Mesendoderm (in vitro differentiated cells): ENCODE results near the gene REEP2. TPM values are rescaled to one million over a fixed set of nuclear protein-coding genes. Genes with fewer than 3 reads are reported as not detected.
"Not testable (repeated sequence)": the region's sequence is repeated elsewhere in the genome, so short reads cannot be mapped to it uniquely, and the experiment has no call there.

Experiments
- DNase-seq: peaks from one replicate; pipeline ENCODE4 v3.0.0; 2013
- H2AK5ac ChIP-seq: 2 replicates; pipeline ENCODE4 v1.6.1; 2013; ENCODE audit warnings: low read length, inconsistent platforms
- H2BK120ac ChIP-seq: 2 replicates; pipeline ENCODE4 v1.6.1; 2013; ENCODE audit warnings: low read depth, mild to moderate bottlenecking, low read length, moderate library complexity, mixed read lengths
- H2BK15ac ChIP-seq: replicated peaks from 2 replicates; pipeline ENCODE4 v1.6.1; 2013; ENCODE audit warnings: low read depth, mild to moderate bottlenecking, moderate library complexity
- H2BK5ac ChIP-seq: 2 replicates; pipeline ENCODE4 v1.6.1; 2013; ENCODE audit warnings: low read length, inconsistent platforms
- H3K18ac ChIP-seq: 2 replicates; pipeline ENCODE4 v1.6.1; 2013; ENCODE audit warnings: mild to moderate bottlenecking, low read length, mixed read lengths
- H3K23ac ChIP-seq: one replicate; pipeline ENCODE4 v1.6.1; 2013; ENCODE audit warnings: low read length
- H3K27ac ChIP-seq: 2 replicates; pipeline ENCODE4 v1.5.1; 2013; ENCODE audit warnings: low read depth, mild to moderate bottlenecking, inconsistent platforms, low read length, moderate library complexity
- H3K27me3 ChIP-seq: 2 replicates; pipeline ENCODE4 v1.6.1; 2013; ENCODE audit warnings: low read length, control low read depth, mild to moderate bottlenecking, inconsistent platforms; ENCODE audit not compliant: insufficient read depth, poor library complexity
- H3K36me3 ChIP-seq: 2 replicates; pipeline ENCODE4 v1.6.1; 2013; ENCODE audit warnings: low read length, inconsistent platforms; ENCODE audit not compliant: control insufficient read depth, insufficient read depth
- H3K4ac ChIP-seq: one replicate; pipeline ENCODE4 v1.6.1; 2013; ENCODE audit warnings: low read depth, mild to moderate bottlenecking, low read length, moderate library complexity
- H3K4me1 ChIP-seq: 2 replicates; pipeline ENCODE4 v1.6.1; 2013; ENCODE audit warnings: low read depth, low read length, inconsistent platforms; ENCODE audit not compliant: control insufficient read depth
- H3K4me2 ChIP-seq: 2 replicates; pipeline ENCODE4 v1.6.1; 2013; ENCODE audit warnings: low read length
- H3K4me3 ChIP-seq: 2 replicates; pipeline ENCODE4 v1.5.1; 2013; ENCODE audit warnings: mild to moderate bottlenecking, low read length
- H3K56ac ChIP-seq: one replicate; pipeline ENCODE4 v1.6.1; 2013; ENCODE audit warnings: low read length
- H3K79me1 ChIP-seq: 2 replicates; pipeline ENCODE4 v1.6.1; 2013; ENCODE audit warnings: low read length, inconsistent platforms
- H3K79me2 ChIP-seq: 2 replicates; pipeline ENCODE4 v1.6.1; 2013; ENCODE audit warnings: mild to moderate bottlenecking, low read length; ENCODE audit not compliant: control insufficient read depth, insufficient read depth
- H3K9ac ChIP-seq: 2 replicates; pipeline ENCODE4 v1.6.1; 2013; ENCODE audit warnings: low read length, inconsistent platforms
- H4K5ac ChIP-seq: one replicate; pipeline ENCODE4 v1.6.1; 2013; ENCODE audit warnings: low read length
- H4K8ac ChIP-seq: one replicate; pipeline ENCODE4 v1.6.1; 2013; ENCODE audit warnings: low read depth, mild to moderate bottlenecking, control low read depth, low read length, moderate library complexity
- WGBS: extraction: QIAGEN DNeasy Blood & Tissue Kit; methylation state at CpG from one replicate; pipeline ENCODE4 v1.1.7; 2013; ENCODE audit warnings: low lambda C conversion rate, missing lambda C conversion rate; ENCODE audit not compliant: insufficient coverage; ENCODE audit errors: extremely low coverage; 5-methylcytosine and 5-hydroxymethylcytosine counted together
- polyA plus RNA-seq, 2 experiments: library from polyadenylated mRNA; stranded (reverse); fragments of 200-250 nt; gene quantifications; one replicate each; pipeline ENCODE4 v1.2.3, GENCODE V29; 2013

The REEP2 gene, protein sequence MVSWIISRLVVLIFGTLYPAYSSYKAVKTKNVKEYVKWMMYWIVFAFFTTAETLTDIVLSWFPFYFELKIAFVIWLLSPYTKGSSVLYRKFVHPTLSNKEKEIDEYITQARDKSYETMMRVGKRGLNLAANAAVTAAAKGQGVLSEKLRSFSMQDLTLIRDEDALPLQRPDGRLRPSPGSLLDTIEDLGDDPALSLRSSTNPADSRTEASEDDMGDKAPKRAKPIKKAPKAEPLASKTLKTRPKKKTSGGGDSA
- 8.2 TPM for polyA plus RNA-seq (2013, experiment 1 of 2)
- polyA plus RNA-seq (2013, experiment 2 of 2) = 8.7 TPM

DNA sequence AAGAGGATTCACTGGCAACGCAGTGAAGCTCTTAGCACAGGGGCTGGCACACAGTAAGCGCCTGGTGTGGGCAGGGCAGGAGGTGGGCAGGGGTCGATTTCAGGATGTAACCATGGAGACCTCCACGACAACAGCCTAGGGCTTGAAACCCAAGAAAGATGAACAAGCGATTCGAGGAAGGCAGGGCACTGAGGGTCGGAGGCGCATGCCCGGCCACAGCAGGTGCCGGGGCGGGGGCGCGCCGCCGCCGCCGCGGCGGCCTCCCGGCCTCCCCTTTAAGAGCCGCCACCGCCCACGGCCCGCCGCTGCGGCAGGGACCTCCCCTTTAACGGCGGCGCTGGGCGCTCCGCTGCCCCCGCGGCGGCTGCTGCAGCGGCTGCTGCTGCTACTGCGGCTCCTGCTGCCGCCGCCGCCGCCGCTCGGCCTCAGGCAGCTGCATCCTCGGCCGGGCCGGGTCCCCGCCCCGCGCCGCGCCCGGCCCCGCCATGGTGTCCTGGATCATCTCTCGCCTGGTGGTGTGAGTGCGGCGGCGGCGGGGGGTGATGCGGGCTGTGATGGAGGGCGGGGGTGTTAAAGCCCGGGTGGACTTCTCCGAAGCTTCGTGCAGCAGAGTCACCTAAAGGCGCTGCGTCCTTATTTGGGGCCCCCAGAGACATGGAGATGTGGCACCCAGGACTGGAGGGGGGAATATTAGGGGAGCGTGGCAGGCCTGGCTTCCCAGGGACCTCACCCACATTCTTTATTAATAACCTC is at the start of gene REEP2:
TSS of gene REEP2 (plus strand) at position 334 of the 753 bp plus-strand sequence. CDS start at position 486, 152 bp downstream.
- H3K4me2 ChIP-seq = peak within 1 kb of the TSS; percentile 65
- peak within 1 kb of the TSS; percentile 65 for H3K9ac ChIP-seq
- no peak within 1 kb of the TSS for H3K23ac ChIP-seq
- no peak within 1 kb of the TSS for H3K4ac ChIP-seq
- H3K4me3 ChIP-seq = peak within 1 kb of the TSS; percentile 15
- peak within 1 kb of the TSS; percentile 68 for H3K56ac ChIP-seq
- H3K27ac ChIP-seq = no peak within 1 kb of the TSS
- H3K79me2 ChIP-seq = no peaks in the 10 kb centered on the region
- H2AK5ac ChIP-seq = no peak within 1 kb of the TSS
- WGBS = no CpG with 5 or more reads among the region's 65 CpGs
- H4K8ac ChIP-seq = no peak within 1 kb of the TSS
- DNase-seq = peak; percentile 79
- no peaks in the 10 kb centered on the region for H3K27me3 ChIP-seq
- H3K79me1 ChIP-seq = no peaks in the 10 kb centered on the region
- no peak within 1 kb of the TSS for H2BK15ac ChIP-seq
- no peak within 1 kb of the TSS for H4K5ac ChIP-seq
- H2BK120ac ChIP-seq = no peak within 1 kb of the TSS
- H2BK5ac ChIP-seq = no peak within 1 kb of the TSS
- no peaks in the 10 kb centered on the region for H3K4me1 ChIP-seq
- H3K36me3 ChIP-seq = peaks cover 10% of the 10 kb centered on the region
- H3K18ac ChIP-seq = peak within 1 kb of the TSS; percentile 34

DNA sequence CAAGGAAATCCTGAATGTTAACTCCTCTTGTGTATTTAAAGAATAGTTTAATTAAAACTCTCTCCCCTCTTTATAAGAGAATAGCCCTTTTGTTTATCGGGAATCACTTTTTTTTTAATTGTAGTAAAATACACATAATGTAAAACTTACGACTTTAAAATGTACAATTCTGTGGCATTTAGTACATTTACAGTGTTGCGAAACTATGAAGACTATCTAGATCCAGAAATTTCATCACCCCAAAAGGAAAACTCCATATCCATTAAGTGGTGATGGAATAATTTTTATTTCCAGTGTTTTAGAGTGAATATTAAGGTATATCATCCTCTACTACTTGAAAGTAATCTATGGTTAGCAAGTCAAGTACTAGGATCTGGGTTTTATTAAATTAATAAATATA is 49.5 kb upstream of the REEP2 start:
- Histone ChIP-seq H4K5ac (no peak overlapping the region), H2AK5ac (no peak overlapping the region), H3K4ac (no peak overlapping the region), H3K27me3 (no peaks in the 10 kb centered on the region), H2BK120ac (no peak overlapping the region), H2BK15ac (no peak overlapping the region), H3K9ac (no peak overlapping the region), H3K79me1 (no peaks in the 10 kb centered on the region), H3K18ac (no peak overlapping the region), H3K4me1 (no peaks in the 10 kb centered on the region), H3K4me2 (no peak overlapping the region), H3K4me3 (no peak overlapping the region), H2BK5ac (no peak overlapping the region), H3K79me2 (no peaks in the 10 kb centered on the region), H4K8ac (no peak overlapping the region), H3K23ac (no peak overlapping the region), H3K36me3 (peaks cover 8% of the 10 kb centered on the region), H3K56ac (no peak overlapping the region), H3K27ac (no peak overlapping the region)
- no peak for DNase-seq
- WGBS = no CpG with 5 or more reads among the region's 3 CpGs

DNA sequence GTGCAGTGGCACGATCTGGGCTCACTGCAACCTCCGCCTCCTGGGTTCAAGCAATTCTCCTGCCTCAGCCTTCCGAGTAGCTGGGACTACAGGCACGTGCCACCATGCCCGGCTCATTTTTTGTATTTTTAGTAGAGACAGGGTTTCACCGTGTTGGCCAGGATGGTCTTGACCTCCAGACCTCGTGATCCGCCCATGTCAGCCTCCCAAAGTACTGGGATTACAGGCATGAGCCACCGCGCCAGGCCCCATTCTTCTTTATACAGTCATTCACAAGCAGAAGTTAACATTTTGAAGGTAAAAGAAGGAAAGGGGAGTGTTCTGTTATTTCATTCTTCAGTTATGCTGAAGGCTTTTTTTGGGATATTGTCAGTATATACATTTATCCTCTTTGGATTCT is 48.9 kb upstream of the REEP2 start:
- H3K36me3 ChIP-seq, H3K4me1 ChIP-seq, H3K9ac ChIP-seq, H2BK5ac ChIP-seq, H3K27ac ChIP-seq, H3K56ac ChIP-seq, H3K79me1 ChIP-seq, H3K27me3 ChIP-seq, H3K4ac ChIP-seq, H3K4me2 ChIP-seq, H4K8ac ChIP-seq, DNase-seq, H3K4me3 ChIP-seq, H2AK5ac ChIP-seq, H4K5ac ChIP-seq, H3K23ac ChIP-seq, H2BK120ac ChIP-seq, H2BK15ac ChIP-seq, H3K18ac ChIP-seq, H3K79me2 ChIP-seq: not testable (repeated sequence)
- no CpG with 5 or more reads among the region's 10 CpGs for WGBS

DNA sequence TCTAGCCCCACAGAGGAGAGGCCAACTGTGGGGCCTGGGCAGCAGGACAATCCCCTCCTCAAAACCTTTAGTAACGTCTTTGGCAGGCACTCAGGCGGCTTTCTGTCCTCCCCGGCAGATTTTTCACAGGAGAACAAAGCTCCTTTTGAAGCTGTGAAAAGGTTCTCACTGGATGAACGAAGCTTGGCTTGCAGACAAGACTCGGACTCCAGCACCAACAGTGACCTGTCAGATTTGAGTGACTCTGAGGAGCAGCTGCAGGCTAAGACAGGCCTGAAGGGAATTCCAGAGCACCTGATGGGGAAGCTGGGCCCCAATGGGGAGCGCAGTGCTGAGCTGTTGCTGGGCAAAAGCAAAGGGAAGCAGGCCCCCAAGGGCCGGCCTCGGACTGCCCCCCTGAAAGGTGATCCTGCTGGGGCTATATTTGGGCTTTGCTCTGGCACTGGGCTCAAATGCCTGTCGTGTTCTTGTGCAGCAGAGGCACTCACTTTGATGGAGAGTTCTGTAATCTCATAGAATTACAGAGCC is 46.9 kb upstream of the REEP2 start:
- Histone ChIP-seq H4K8ac (no peak overlapping the region), H4K5ac (no peak overlapping the region), H3K36me3 (peaks cover 6% of the 10 kb centered on the region), H3K4ac (no peak overlapping the region), H3K4me3 (no peak overlapping the region), H3K79me1 (no peaks in the 10 kb centered on the region), H3K79me2 (no peaks in the 10 kb centered on the region), H3K9ac (no peak overlapping the region), H3K4me2 (no peak overlapping the region), H3K27ac (no peak overlapping the region), H3K18ac (no peak overlapping the region), H3K27me3 (no peaks in the 10 kb centered on the region), H2BK15ac (no peak overlapping the region), H3K23ac (no peak overlapping the region), H2AK5ac (no peak overlapping the region), H3K4me1 (no peaks in the 10 kb centered on the region), H2BK5ac (no peak overlapping the region), H2BK120ac (no peak overlapping the region), H3K56ac (no peak overlapping the region)
- WGBS = no CpG with 5 or more reads among the region's 9 CpGs
- no peak for DNase-seq

DNA sequence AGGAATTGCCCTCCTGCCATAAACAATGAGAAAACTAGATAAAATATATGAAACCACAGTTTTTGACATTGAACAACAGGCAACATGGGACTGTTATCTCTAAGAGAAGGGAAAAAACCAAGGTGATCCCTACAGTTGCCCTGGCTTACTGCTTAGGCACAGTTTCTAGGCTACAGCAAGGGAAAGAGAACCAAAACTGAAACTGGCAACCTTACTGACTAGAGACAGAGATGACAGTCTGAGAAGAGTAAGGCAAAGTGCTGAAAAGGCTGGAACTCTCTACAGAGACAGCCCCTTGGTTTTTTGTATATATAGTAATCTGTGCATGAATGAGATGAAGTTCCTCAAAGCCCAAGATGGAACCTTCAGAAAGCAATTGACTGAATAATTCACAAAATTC is 36.2 kb upstream of the REEP2 start:
- Histone ChIP-seq H2BK5ac (no peak overlapping the region), H3K9ac (no peak overlapping the region), H2AK5ac (no peak overlapping the region), H3K79me1 (peaks cover 2% of the 10 kb centered on the region), H3K4me1 (no peaks in the 10 kb centered on the region), H3K4ac (no peak overlapping the region), H2BK15ac (no peak overlapping the region), H3K4me3 (no peak overlapping the region), H3K4me2 (no peak overlapping the region), H3K27ac (no peak overlapping the region), H4K8ac (no peak overlapping the region), H4K5ac (no peak overlapping the region), H3K23ac (no peak overlapping the region), H3K79me2 (no peaks in the 10 kb centered on the region), H3K27me3 (no peaks in the 10 kb centered on the region), H2BK120ac (no peak overlapping the region), H3K18ac (no peak overlapping the region), H3K56ac (no peak overlapping the region), H3K36me3 (peaks cover 7% of the 10 kb centered on the region)
- DNase-seq = no peak
